OCI-LY7 (cell line): ENCODE results near the gene TRPM3. TPM values are rescaled to one million over a fixed set of nuclear protein-coding genes. Genes with fewer than 3 reads are reported as not detected.
A peak's percentile ranks its signal among the peaks of the same experiment; 100 is the strongest.

Experiments used
- BruUV-seq: library from RNA; stranded (reverse); fragments of 400-500 nt; replicated peaks from 2 replicates; lab custom pipeline; 2021; lab: Mats Ljungman, UMichigan
- CTCF ChIA-PET: fragments of 300-600 bp; sonication (Branson Sonifier 250); formaldehyde crosslinking; loops from one replicate; lab custom pipeline; 2022; ENCODE audit warnings: antibody characterized with exemption; ENCODE audit not compliant: unreplicated experiment; lab: Charles Lee
- POLR2A ChIA-PET: fragments of 300-600 bp; sonication (Branson Sonifier 250); formaldehyde crosslinking; loops from one replicate; lab custom pipeline; 2022; ENCODE audit warnings: antibody characterized with exemption; lab: Charles Lee
- DNase-seq: peaks from one replicate; pipeline ENCODE4 v3.0.0-alpha.2; 2015; ENCODE audit warnings: low spot score
- H2AFZ ChIP-seq: fragments of 200-600 bp; sonication (generic), shearing (Covaris generic); 2 replicates; pipeline ENCODE4 v1.6.1; 2014; ENCODE audit warnings: mild to moderate bottlenecking, antibody characterized with exemption, low read length, moderate library complexity
- H3K27ac ChIP-seq: fragments of 200-600 bp; sonication (generic); 2 replicates; pipeline ENCODE4 v1.5.1; 2014; ENCODE audit warnings: mixed run types, low read depth, mild to moderate bottlenecking, moderate library complexity, low read length, inconsistent platforms; ENCODE audit not compliant: poor library complexity, severe bottlenecking
- H3K36me3 ChIP-seq: fragments of 200-600 bp; sonication (generic); 2 replicates; pipeline ENCODE4 v1.6.1; 2014; ENCODE audit warnings: mild to moderate bottlenecking, antibody characterized with exemption, low read length, moderate library complexity, mixed read lengths; ENCODE audit not compliant: insufficient read depth
- H3K4me1 ChIP-seq: fragments of 200-600 bp; sonication (generic); 2 replicates; pipeline ENCODE4 v1.5.1; 2014; ENCODE audit warnings: mild to moderate bottlenecking, low read length; ENCODE audit not compliant: insufficient read depth, poor library complexity, severe bottlenecking
- H3K4me2 ChIP-seq: fragments of 200-600 bp; sonication (generic); 2 replicates; pipeline ENCODE4 v1.6.1; 2014; ENCODE audit warnings: mild to moderate bottlenecking, low read length
- H3K4me3 ChIP-seq: fragments of 200-600 bp; sonication (generic); 2 replicates; pipeline ENCODE4 v1.5.1; 2014; ENCODE audit warnings: mild to moderate bottlenecking, low read depth, low read length; ENCODE audit not compliant: poor library complexity, severe bottlenecking
- H3K79me2 ChIP-seq: fragments of 200-600 bp; sonication (generic); 2 replicates; pipeline ENCODE4 v1.6.1; 2016; ENCODE audit warnings: low read depth, mild to moderate bottlenecking, low read length, moderate library complexity, mixed read lengths; ENCODE audit not compliant: insufficient read depth
- H3K9me2 ChIP-seq: fragments of 200-600 bp; sonication (generic); 2 replicates; pipeline ENCODE4 v1.6.1; 2016; ENCODE audit warnings: mild to moderate bottlenecking, low read length, mixed read lengths; ENCODE audit not compliant: insufficient read depth
- H3K9me3 ChIP-seq: fragments of 200-600 bp; sonication (generic); 2 replicates; pipeline ENCODE4 v1.6.1; 2014; ENCODE audit warnings: mild to moderate bottlenecking, mixed run types, low read length, mixed read lengths
- H4K20me1 ChIP-seq: fragments of 200-600 bp; sonication (generic); 2 replicates; pipeline ENCODE4 v1.6.1; 2014; ENCODE audit warnings: mild to moderate bottlenecking, antibody characterized with exemption, low read length, moderate library complexity, mixed read lengths; ENCODE audit not compliant: insufficient read depth
- CTCF ChIP-seq: fragments of 200-600 bp; sonication (generic); conservative IDR thresholded peaks from 2 replicates; pipeline ENCODE4 v1.5.1; 2014; ENCODE audit warnings: mild to moderate bottlenecking, antibody characterized with exemption, low read length, moderate library complexity, mixed read lengths
- EZH2phosphoT487 ChIP-seq: fragments of 200-600 bp; sonication (generic); IDR thresholded peaks from 2 replicates; pipeline ENCODE4 v1.6.1; 2018; ENCODE audit warnings: low read depth, borderline replicate concordance, mild to moderate bottlenecking, mixed run types, antibody characterized with exemption, low read length, moderate library complexity, mixed read lengths
- intact Hi-C: fragments of 100-400 bp; cut with micrococcal nuclease; formaldehyde crosslinking; loops from one replicate; pipeline ENCODE4 v1.10.0; 2022; ENCODE audit not compliant: unreplicated experiment
- total RNA-seq, 2 experiments: library from RNA; depleted of rRNA in 1 of 2; stranded (reverse); fragments of >200 nt in 1 of 2; shearing (Covaris generic) in 1 of 2; gene quantifications; 2 replicates each; pipeline ENCODE4 v1.2.3, GENCODE V29; 2014 to 2022

Gene TRPM3
- total RNA-seq, 2 experiments from 2014 or later = not detected

GRCh38 chr9:70578720-70579119 is 542.7 kb downstream of the TRPM3 start:
- H2AFZ ChIP-seq = no peak overlapping the region
- no peaks in the 10 kb centered on the region for H3K79me2 ChIP-seq
- no TSS peak for BruUV-seq
- ChIA-PET CTCF (no interaction called here), POLR2A (no interaction called here)
- H3K9me2 ChIP-seq = no peaks in the 10 kb centered on the region
- no peak overlapping the region for H3K4me2 ChIP-seq
- H4K20me1 ChIP-seq = no peaks in the 10 kb centered on the region
- intact Hi-C loops = no loop called here
- TF ChIP-seq EZH2phosphoT487 (no peak), CTCF (peak; percentile 58)
- H3K9me3 ChIP-seq = no peaks in the 10 kb centered on the region
- no peak overlapping the region for H3K27ac ChIP-seq
- H3K36me3 ChIP-seq = no peaks in the 10 kb centered on the region
- no peaks in the 10 kb centered on the region for H3K4me1 ChIP-seq
- peak; percentile 2 for DNase-seq
- H3K4me3 ChIP-seq = no peak overlapping the region

GRCh38 chr9:70577671-70578070 is 543.8 kb downstream of the TRPM3 start:
- no peak for TF ChIP-seq EZH2phosphoT487
- TF ChIP-seq CTCF = no peak
- BruUV-seq = no TSS peak
- H2AFZ ChIP-seq = no peak overlapping the region
- intact Hi-C loops = no loop called here
- POLR2A ChIA-PET = interaction anchor here (0.6 kb wide), 2 partner anchors 11 to 41 kb away, joined by 3 to 5 read pairs; no protein-coding TSS in a partner anchor
- DNase-seq = no peak
- H3K9me2 ChIP-seq = no peaks in the 10 kb centered on the region
- CTCF ChIA-PET = no interaction called here
- H3K36me3 ChIP-seq = no peaks in the 10 kb centered on the region
- no peaks in the 10 kb centered on the region for H3K9me3 ChIP-seq
- H3K4me2 ChIP-seq = no peak overlapping the region
- no peaks in the 10 kb centered on the region for H4K20me1 ChIP-seq
- H3K79me2 ChIP-seq = no peaks in the 10 kb centered on the region
- no peaks in the 10 kb centered on the region for H3K4me1 ChIP-seq
- H3K27ac ChIP-seq = no peak overlapping the region
- no peak overlapping the region for H3K4me3 ChIP-seq

- no peaks in the 10 kb centered on the region for H3K9me3 ChIP-seq
- no peak overlapping the region for H3K4me2 ChIP-seq
- no peak overlapping the region for H3K4me3 ChIP-seq
- no peak for DNase-seq
- no peak overlapping the region for H2AFZ ChIP-seq
- no peak overlapping the region for H3K27ac ChIP-seq
- POLR2A ChIA-PET = interaction anchor here (0.7 to 1.1 kb wide), 3 partner anchors 21 to 948 kb away, joined by 4 read pairs; no protein-coding TSS in a partner anchor
- CTCF ChIA-PET = no interaction called here
- no peaks in the 10 kb centered on the region for H3K79me2 ChIP-seq
- H3K36me3 ChIP-seq = no peaks in the 10 kb centered on the region
- BruUV-seq = no TSS peak
- no peaks in the 10 kb centered on the region for H3K9me2 ChIP-seq
- TF ChIP-seq CTCF (no peak), EZH2phosphoT487 (no peak)
- intact Hi-C loops = no loop called here
- no peaks in the 10 kb centered on the region for H3K4me1 ChIP-seq
- no peaks in the 10 kb centered on the region for H4K20me1 ChIP-seq
Observed at GRCh38 chr9:70576116-70576515, 545.3 kb downstream of the TRPM3 start.
